Stimulated activated CD8-positive, alpha-beta memory T cell treated with anti-CD3 and anti-CD28 coated beads, Interleukin-4, amount 100 ng/mL, for 4 hours (primary cell): ENCODE data around the gene EWSR1.

ENCODE experiments used
- DNase-seq, 2 donors: peaks; one replicate each; pipeline ENCODE4 v3.0.0-alpha.2; 2020; ENCODE audit warnings: low read depth in 2 of 2, low spot score in 1 of 2

Gene EWSR1

GRCh38 chr22:29302681-29303465 is 34.8 kb downstream of the EWSR1 start:
- no peak for DNase-seq

- DNase-seq = no peak
Observed at GRCh38 chr22:29305836-29306174, 37.7 kb downstream of the EWSR1 start.

GRCh38 chr22:29306175-29306834 is 38.2 kb downstream of the EWSR1 start, which contains the start of gene GAS2L1:
GAS2L1 (plus strand) TSS chr22:29306650; CDS start chr22:29308106, 1,456 bp downstream.
- no peak for DNase-seq

- no peak for DNase-seq
Observed at GRCh38 chr22:29306835-29307595, 38.9 kb downstream of the EWSR1 start.

GRCh38 chr22:29307596-29308147 is 39.6 kb downstream of the EWSR1 start:
- DNase-seq = no peak

- no peak for DNase-seq
Observed at GRCh38 chr22:29308148-29308790, 40.2 kb downstream of the EWSR1 start.

- DNase-seq = no peak
Observed at GRCh38 chr22:29308791-29309262, 40.8 kb downstream of the EWSR1 start.

- no peak for DNase-seq
Observed at GRCh38 chr22:29309332-29310064, 41.4 kb downstream of the EWSR1 start.

GRCh38 chr22:29310065-29310862 is 42.2 kb downstream of the EWSR1 start:
- DNase-seq = no peak

GRCh38 chr22:29310863-29311339 is 42.8 kb downstream of the EWSR1 start:
- DNase-seq = peak; percentile 16 to 52

- DNase-seq = no peak
Observed at GRCh38 chr22:29311464-29312217, 43.6 kb downstream of the EWSR1 start.

- DNase-seq = no peak
Observed at GRCh38 chr22:29312218-29313125, 44.4 kb downstream of the EWSR1 start.

GRCh38 chr22:29313126-29313575 is 45.1 kb downstream of the EWSR1 start:
- no peak for DNase-seq

GRCh38 chr22:29313576-29314466 is 45.8 kb downstream of the EWSR1 start:
- no peak for DNase-seq

GRCh38 chr22:29314537-29315285 is 46.6 kb downstream of the EWSR1 start:
- DNase-seq = no peak
